ENCODE results near the gene THADA. TPM values are rescaled to one million over a fixed set of nuclear protein-coding genes. Genes with fewer than 3 reads are reported as not detected.

THADA gene
- total RNA-seq, 1 donor from 2014 or later, result 28.3 TPM

DNA sequence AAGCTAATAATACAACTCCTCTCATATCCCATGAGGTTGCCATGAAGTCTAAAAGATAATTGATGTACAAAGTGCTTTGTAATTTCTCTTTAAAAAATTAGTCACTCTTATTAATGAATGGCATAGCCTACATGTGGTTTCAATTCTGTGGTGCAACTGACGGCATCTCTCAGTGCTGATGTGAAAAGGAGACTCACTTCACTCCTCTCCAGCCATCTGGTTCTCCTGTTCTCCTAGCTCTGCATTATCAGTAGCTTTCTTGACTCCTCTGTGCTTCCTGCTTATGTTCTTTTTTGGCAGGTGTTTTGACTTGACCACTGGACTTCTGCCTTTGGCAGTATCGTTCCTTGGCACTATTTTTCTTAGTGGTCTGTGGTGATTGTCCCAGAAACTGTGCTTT lies 234.6 kb downstream of the THADA start:
- Mint-ChIP-seq H3K36me3 (ENCODE audit: unreplicated experiment) (peaks cover 4% of the 10 kb centered on the region), H3K4me3 (ENCODE audit: unreplicated experiment) (no peak overlapping the region), H3K4me1 (ENCODE audit: unreplicated experiment) (peaks cover 26% of the 10 kb centered on the region), H3K9me3 (ENCODE audit: unreplicated experiment) (no peaks in the 10 kb centered on the region), H3K27ac (ENCODE audit: unreplicated experiment) (no peak overlapping the region), H3K27me3 (ENCODE audit: unreplicated experiment) (no peaks in the 10 kb centered on the region)
- no peak for TF ChIP-seq CTCF (IDR thresholded peaks at IDR 0.05)
- DNase-seq (ENCODE audit: extremely low spot score, unreplicated experiment), result no peak

DNA sequence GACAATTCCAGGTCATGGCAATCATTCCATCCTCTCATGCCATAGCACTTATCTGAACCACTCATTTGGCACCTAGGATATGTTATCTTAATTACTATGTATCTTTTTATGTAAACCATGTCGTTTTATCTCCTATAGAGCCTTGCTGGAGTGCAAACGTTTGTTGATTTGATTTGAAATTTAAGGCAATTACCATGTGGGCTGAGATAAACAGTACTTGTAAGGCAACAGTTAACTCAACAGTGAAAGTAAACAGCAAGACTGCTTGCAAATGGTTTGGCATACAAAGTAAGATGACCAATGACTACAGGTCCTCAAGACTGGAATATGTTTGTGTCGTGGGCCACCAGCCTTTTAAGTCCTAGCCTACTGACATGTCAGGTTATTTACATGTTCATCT lies 235.7 kb downstream of the THADA start:
- H3K4me3 Mint-ChIP-seq (ENCODE audit: unreplicated experiment), result no peak overlapping the region
- no peak for DNase-seq (ENCODE audit: extremely low spot score, unreplicated experiment)
- peaks cover 4% of the 10 kb centered on the region for H3K36me3 Mint-ChIP-seq (ENCODE audit: unreplicated experiment)
- no peak for TF ChIP-seq CTCF (IDR thresholded peaks at IDR 0.05)
- no peaks in the 10 kb centered on the region for H3K27me3 Mint-ChIP-seq (ENCODE audit: unreplicated experiment)
- H3K9me3 Mint-ChIP-seq (ENCODE audit: unreplicated experiment), result no peaks in the 10 kb centered on the region
- no peak overlapping the region for H3K27ac Mint-ChIP-seq (ENCODE audit: unreplicated experiment)
- H3K4me1 Mint-ChIP-seq (ENCODE audit: unreplicated experiment), result peaks cover 35% of the 10 kb centered on the region

DNA sequence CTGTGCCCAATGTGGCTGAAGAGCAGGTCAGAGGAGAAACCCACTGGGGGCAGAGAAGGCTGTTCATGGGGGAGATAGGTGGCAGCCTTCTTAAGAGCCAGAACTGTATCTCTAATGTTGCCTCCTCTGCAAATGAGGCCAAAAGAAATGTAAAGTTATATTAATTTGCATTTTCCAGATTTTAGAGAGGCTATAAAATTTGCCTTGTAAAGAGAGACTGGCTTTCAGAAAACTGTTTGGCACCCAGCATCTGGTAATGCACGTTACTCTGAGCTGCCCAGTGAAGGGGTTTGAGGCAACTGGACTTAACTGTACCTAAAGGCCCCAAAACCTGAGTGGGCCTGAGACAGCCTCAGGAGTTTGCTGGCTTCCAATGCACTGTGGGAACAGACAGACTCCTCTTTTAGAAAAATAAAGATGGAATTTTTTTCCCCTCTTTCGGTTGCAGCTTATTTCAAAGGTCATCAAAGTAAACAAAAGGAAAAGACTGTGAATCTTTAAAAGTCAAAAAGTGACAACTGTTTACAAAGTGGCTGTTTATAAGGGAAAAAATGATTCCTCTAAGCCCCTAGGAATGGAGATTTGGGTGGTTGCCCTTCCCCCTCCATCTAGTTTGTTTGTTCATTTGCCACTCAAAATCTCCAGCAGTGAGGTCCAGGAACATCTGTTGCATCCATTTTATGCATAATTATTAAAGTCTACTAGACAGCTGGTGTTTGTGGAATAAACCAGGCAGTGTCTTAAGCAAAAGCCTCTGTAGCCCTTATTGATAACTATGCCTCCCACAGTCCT lies 237.2 kb downstream of the THADA start:
- no peak for DNase-seq (ENCODE audit: extremely low spot score, unreplicated experiment)
- peaks cover 38% of the 10 kb centered on the region for H3K4me1 Mint-ChIP-seq (ENCODE audit: unreplicated experiment)

DNA sequence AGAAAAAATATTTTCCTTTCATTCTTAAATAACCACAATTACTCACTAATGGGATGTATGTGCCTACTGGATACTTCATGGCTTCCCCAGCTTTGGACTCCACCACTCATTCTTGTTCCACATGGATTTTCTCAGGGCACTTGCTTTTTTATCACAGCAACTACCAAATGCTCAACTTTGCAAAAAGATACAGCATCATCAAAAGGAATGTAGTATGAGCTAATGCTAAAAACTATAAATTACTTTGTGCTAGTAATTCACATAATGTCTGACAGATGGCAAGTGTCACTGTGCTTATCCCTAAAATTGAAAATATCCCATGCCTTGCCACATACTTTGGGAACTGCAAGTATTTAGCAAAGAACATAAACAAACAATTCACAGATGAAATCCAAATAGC lies 239.1 kb downstream of the THADA start:
- no peak for TF ChIP-seq CTCF (IDR thresholded peaks at IDR 0.05)
- H3K27ac Mint-ChIP-seq (ENCODE audit: unreplicated experiment), result peak overlapping the region; percentile 76
- peaks cover 42% of the 10 kb centered on the region for H3K4me1 Mint-ChIP-seq (ENCODE audit: unreplicated experiment)
- H3K9me3 Mint-ChIP-seq (ENCODE audit: unreplicated experiment), result no peaks in the 10 kb centered on the region
- no peaks in the 10 kb centered on the region for H3K27me3 Mint-ChIP-seq (ENCODE audit: unreplicated experiment)
- DNase-seq (ENCODE audit: extremely low spot score, unreplicated experiment), result no peak
- no peaks in the 10 kb centered on the region for H3K36me3 Mint-ChIP-seq (ENCODE audit: unreplicated experiment)
- H3K4me3 Mint-ChIP-seq (ENCODE audit: unreplicated experiment), result no peak overlapping the region

More for the DNA sequence above, 237.2 kb downstream of the THADA start:
- peak overlapping the region; percentile 34 for H3K27ac Mint-ChIP-seq (ENCODE audit: unreplicated experiment)
- H3K36me3 Mint-ChIP-seq (ENCODE audit: unreplicated experiment), result peaks cover 2% of the 10 kb centered on the region
- H3K4me3 Mint-ChIP-seq (ENCODE audit: unreplicated experiment), result no peak overlapping the region
- no peaks in the 10 kb centered on the region for H3K27me3 Mint-ChIP-seq (ENCODE audit: unreplicated experiment)
- H3K9me3 Mint-ChIP-seq (ENCODE audit: unreplicated experiment), result no peaks in the 10 kb centered on the region
- no peak for TF ChIP-seq CTCF (IDR thresholded peaks at IDR 0.05)

GRCh38 chr2:43355399-43355798 lies 240.4 kb downstream of the THADA start:
- Mint-ChIP-seq H3K4me1 (ENCODE audit: unreplicated experiment) (peaks cover 54% of the 10 kb centered on the region), H3K4me3 (ENCODE audit: unreplicated experiment) (no peak overlapping the region), H3K27ac (ENCODE audit: unreplicated experiment) (no peak overlapping the region), H3K36me3 (ENCODE audit: unreplicated experiment) (no peaks in the 10 kb centered on the region), H3K27me3 (ENCODE audit: unreplicated experiment) (no peaks in the 10 kb centered on the region), H3K9me3 (ENCODE audit: unreplicated experiment) (no peaks in the 10 kb centered on the region)
- TF ChIP-seq CTCF (IDR thresholded peaks at IDR 0.05), result no peak
- no peak for DNase-seq (ENCODE audit: extremely low spot score, unreplicated experiment)

Measured in osteocyte (in vitro differentiated cells).